HepG2 (cell line): ENCODE results near the gene GDPD4. TPM values are rescaled to one million over a fixed set of nuclear protein-coding genes. Genes with fewer than 3 reads are reported as not detected.

ENCODE experiments used
- ATAC-seq: fragments of 200-7000 bp; cut with Tn5 transposase; 3 replicates; pipeline ENCODE4 v1.9.1; 2020; ENCODE audit warnings: mild to moderate bottlenecking, moderate library complexity
- BruUV-seq: library from RNA; stranded (reverse); fragments of 400-500 nt; replicated peaks from 2 replicates; lab custom pipeline; 2021; lab: Mats Ljungman, UMichigan
- CTCF ChIA-PET: fragments of 300-600 bp; formaldehyde crosslinking; extraction: SDS; loops from one replicate; lab custom pipeline; 2021; ENCODE audit warnings: low total read pairs, inconsistent platforms, low intra/inter-chr PET ratio; lab: Yijun Ruan, JAX
- POLR2A ChIA-PET: fragments of 350-600 bp; sonication (Branson Sonifier 250); formaldehyde crosslinking; loops from one replicate; lab custom pipeline; 2020; ENCODE audit warnings: antibody characterized with exemption, inconsistent platforms; lab: Yijun Ruan, JAX
- DNase-seq: peaks from one replicate; pipeline ENCODE4 v3.0.0-alpha.2; 2015; ENCODE audit warnings: low spot score
- FAIRE-seq: peaks from 3 replicates; lab custom pipeline; 2011; peaks lifted over from hg19 to GRCh38; lab: Jason Lieb, UNC
- H2AFZ ChIP-seq: one replicate; pipeline ENCODE4 v1.6.1; 2011; ENCODE audit warnings: low read length, inconsistent platforms
- H3K27ac ChIP-seq: fragments of 300-600 bp; 3 replicates; pipeline ENCODE4 v1.8.0; 2011; ENCODE audit warnings: mixed run types, mild to moderate bottlenecking, mixed read lengths, low read length, inconsistent platforms; ENCODE audit not compliant: insufficient read depth; ENCODE audit errors: extremely low read length
- H3K27me3 ChIP-seq, 2 experiments: fragments of 200-600 bp in 1 of 2; 2 replicates in 1 of 2; 3 replicates in 1 of 2; pipeline versions ENCODE4 v1.6.0 to v1.8.0; 2011; ENCODE audit warnings: low read length in 2 of 2, mild to moderate bottlenecking in 2 of 2, moderate library complexity in 2 of 2, inconsistent platforms in 1 of 2; ENCODE audit not compliant: insufficient read depth in 2 of 2, control insufficient read depth in 1 of 2
- H3K36me3 ChIP-seq, 2 experiments: fragments of 200-600 bp in 1 of 2; replicated peaks in 1 of 2; 2 replicates in 1 of 2; 3 replicates in 1 of 2; pipeline versions ENCODE4 v1.5.1 to v1.8.0; 2011; ENCODE audit warnings: low read length in 2 of 2, inconsistent platforms in 1 of 2; ENCODE audit not compliant: insufficient read depth in 2 of 2, control insufficient read depth in 1 of 2
- H3K4me1 ChIP-seq: 2 replicates; pipeline ENCODE4 v1.5.1; 2012; ENCODE audit warnings: low read length, inconsistent platforms; ENCODE audit not compliant: insufficient read depth
- H3K4me2 ChIP-seq: 2 replicates; pipeline ENCODE4 v1.6.0; 2011; ENCODE audit warnings: low read depth, low read length, inconsistent platforms
- H3K4me3 ChIP-seq, 3 experiments: fragments of 200-600 bp in 1 of 3; sonication (generic), shearing (Covaris generic) in 1 of 3; replicated peaks in 1 of 3; 2 replicates each; pipeline ENCODE4 v1.5.1; 2011 to 2016; ENCODE audit warnings: low read length in 3 of 3, inconsistent platforms in 2 of 3, low read depth in 2 of 3, mild to moderate bottlenecking in 2 of 3, control low read depth in 1 of 3, mixed read lengths in 1 of 3; ENCODE audit not compliant: insufficient read depth in 1 of 3
- H3K79me2 ChIP-seq: one replicate; pipeline ENCODE4 v1.6.1; 2011; ENCODE audit warnings: low read length, inconsistent platforms; ENCODE audit not compliant: insufficient read depth
- H3K9ac ChIP-seq: 2 replicates; pipeline ENCODE4 v1.6.0; 2011; ENCODE audit warnings: mild to moderate bottlenecking, low read depth, low read length, inconsistent platforms; ENCODE audit not compliant: insufficient read depth
- H3K9me3 ChIP-seq: 2 replicates; pipeline ENCODE4 v1.5.1; 2012; ENCODE audit warnings: mild to moderate bottlenecking, low read length
- H4K20me1 ChIP-seq: 2 replicates; pipeline ENCODE4 v1.6.0; 2011; ENCODE audit warnings: inconsistent platforms, mild to moderate bottlenecking, low read length, moderate library complexity; ENCODE audit not compliant: insufficient read depth
- FOSL1 ChIP-seq: sonication (generic); formaldehyde crosslinking; IDR thresholded peaks from 2 replicates; pipeline ENCODE4 v1.9.0; 2021; ENCODE audit warnings: missing genetic modification reagents, borderline replicate concordance
- KDM6A ChIP-seq: IDR thresholded peaks from 2 replicates; pipeline ENCODE4 v1.6.1; 2016; ENCODE audit warnings: low read depth
- MNT ChIP-seq: fragments of 450-650 bp; IDR thresholded peaks from 2 replicates; pipeline ENCODE4 v1.6.1; 2016
- PCBP1 ChIP-seq: fragments of 200-400 bp; formaldehyde crosslinking; IDR thresholded peaks from 2 replicates; pipeline ENCODE4 v1.6.1; 2017; ENCODE audit warnings: mild to moderate bottlenecking, low read depth, low read length, borderline replicate concordance
- SATB2 ChIP-seq: sonication (generic); formaldehyde crosslinking; IDR thresholded peaks from 2 replicates; pipeline ENCODE4 v1.5.0; 2020; ENCODE audit warnings: missing genetic modification reagents
- SNAI1 ChIP-seq: sonication (generic); formaldehyde crosslinking; IDR thresholded peaks from 2 replicates; pipeline ENCODE4 v1.5.0; 2020; ENCODE audit warnings: mild to moderate bottlenecking, missing genetic modification reagents, borderline replicate concordance
- TEF ChIP-seq: sonication (generic); formaldehyde crosslinking; IDR thresholded peaks from 2 replicates; pipeline ENCODE4 v1.5.0; 2020; ENCODE audit warnings: missing genetic modification reagents
- ZNF580 ChIP-seq: IDR thresholded peaks from 2 replicates; pipeline ENCODE4 v1.6.1; 2016; ENCODE audit warnings: low read depth, borderline replicate concordance
- ZNF672 ChIP-seq: sonication (generic); formaldehyde crosslinking; IDR thresholded peaks from 2 replicates; pipeline ENCODE4 v1.8.1; 2022; ENCODE audit warnings: missing genetic modification reagents
- WGBS: methylation state at CpG from one replicate; pipeline ENCODE4 v1.1.6; 2017; ENCODE audit warnings: low lambda C conversion rate; 5-methylcytosine and 5-hydroxymethylcytosine counted together
- in situ Hi-C: cut with HindIII; loops from 2 replicates; pipeline ENCODE4 v1.10.0; 2017; ENCODE audit warnings: low pct_unique_long_range_greater_than_20kb; ENCODE audit not compliant: extremely low pct_ligation_motif_present
- intact Hi-C: fragments of 100-400 bp; cut with micrococcal nuclease; formaldehyde crosslinking; loops from one replicate; pipeline ENCODE4 v1.10.0; 2022; ENCODE audit not compliant: unreplicated experiment
- polyA plus RNA-seq, 8 experiments: library from polyadenylated mRNA; depleted of rRNA in 3 of 8; stranded (reverse) in 7 of 8; unstranded in 1 of 8; fragments of >200 nt; fragmentation: Illumina TruSeq in 4 of 8; extraction: Trizol in 4 of 8; gene quantifications; 2 replicates each; pipeline versions ENCODE4 v1.2.1 to v1.2.3, GENCODE V29; 2011 to 2016; ENCODE audit warnings: low read depth in 4 of 8, missing spikeins in 1 of 8, mixed read lengths in 1 of 8; ENCODE audit not compliant: insufficient read depth in 1 of 8
- total RNA-seq, 5 experiments: library from RNA; depleted of rRNA; stranded (reverse); fragments of >200 nt; fragmentation: Illumina TruSeq; extraction: Trizol; gene quantifications; 2 replicates each; pipeline ENCODE4 v1.2.3, GENCODE V29; 2016; ENCODE audit warnings: low read depth in 1 of 5

Gene GDPD4
- total and polyA plus RNA-seq, 2 of the 13 experiments (the other 11 are each of a cell fraction or from before 2014, with no cell fraction given) = not detected

- TF ChIP-seq KDM6A (no peak), ZNF580 (no peak), TEF (CRISPR knock-in tag) (no peak), FOSL1 (CRISPR knock-in tag) (no peak), SATB2 (no peak), SNAI1 (CRISPR knock-in tag) (no peak), PCBP1 (no peak)
- TF ChIP-seq, all 625 proteins: peak for 0
Measured at GRCh38 chr11:77312107-77312506, 10.6 kb upstream of the GDPD4 start (continued).

GRCh38 chr11:77311701-77312100 lies 10.2 kb upstream of the GDPD4 start:
- WGBS = 12% methylated on average over 3 of the region's 3 CpGs
- no peak overlapping the region for H3K27ac ChIP-seq
- peaks cover 0 to 4% of the 10 kb centered on the region in 2 experiments; a peak in 1 of 5 replicates for H3K27me3 ChIP-seq
- in situ Hi-C loops = no loop called here
- no TSS peak for BruUV-seq
- H3K36me3 ChIP-seq = no peaks in the 10 kb centered on the region
- H3K4me1 ChIP-seq = peaks cover 1% of the 10 kb centered on the region; the same call in 1 of the 2 replicates
- TF ChIP-seq ZNF672 (CRISPR knock-in tag) (no peak), MNT (peak; percentile 21; the same call in 1 of the 2 replicates)
- no peaks in the 10 kb centered on the region for H3K9me3 ChIP-seq
- H2AFZ ChIP-seq = no peak overlapping the region
- H3K4me2 ChIP-seq = no peak overlapping the region
- ChIA-PET POLR2A (interaction anchor here (0.5 kb wide), 1 partner anchor 147 kb away, joined by 5 read pairs; no protein-coding TSS in a partner anchor), CTCF (no interaction called here)
- intact Hi-C loops = no loop called here
- DNase-seq (no peak), ATAC-seq (no peak; the same call in 2 of the 3 replicates), FAIRE-seq (no peak)
- no peak overlapping the region for H3K4me3 ChIP-seq
- no peaks in the 10 kb centered on the region for H4K20me1 ChIP-seq
- H3K79me2 ChIP-seq = no peaks in the 10 kb centered on the region
- no peak overlapping the region for H3K9ac ChIP-seq
